ENCODE data around the gene SLC25A27.

SLC25A27 gene

GRCh38 chr6:46652603-46653438 is at the start of gene SLC25A27, which contains the start of gene CYP39A1:
TSS of gene SLC25A27 (plus strand) at chr6:46652975. CDS start at chr6:46653193, 218 bp downstream.
TSS of gene CYP39A1 (minus strand) at chr6:46652818. CDS start at chr6:46652582, 236 bp downstream.
- Histone ChIP-seq H2AFZ (ENCODE audit: low read length) (peak within 1 kb of the TSS; percentile 78), H3K36me3 (replicated peaks; ENCODE audit: insufficient read depth, low read length) (no peaks in the 10 kb centered on the region), H4K20me1 (ENCODE audit: insufficient read depth, low read length) (no peaks in the 10 kb centered on the region), H3K4me1 (ENCODE audit: low read length) (no peaks in the 10 kb centered on the region), H3K27me3 (replicated peaks; ENCODE audit: insufficient read depth, low read length) (no peaks in the 10 kb centered on the region), H3K79me2 (ENCODE audit: low read length) (no peaks in the 10 kb centered on the region), H3K9me3 (replicated peaks; ENCODE audit: insufficient read depth, low read length) (no peaks in the 10 kb centered on the region), H3F3A (ENCODE audit: insufficient read depth, low read length) (no peaks in the 10 kb centered on the region), H3K9me2 (replicated peaks; ENCODE audit: insufficient read depth, low read length) (no peaks in the 10 kb centered on the region), H3K9ac (ENCODE audit: low read length) (peak within 1 kb of the TSS; percentile 19; the same call in 1 of the 2 replicates), H3K4me2 (ENCODE audit: low read depth, low read length) (peak within 1 kb of the TSS; percentile 77), H3K27ac (ENCODE audit: low read length) (no peak within 1 kb of the TSS), H3K4me3 (ENCODE audit: low read length) (peak within 1 kb of the TSS; percentile 81)
- DNase-seq: peak; percentile 87
- TF ChIP-seq CTCF (IDR thresholded peaks at IDR 0.05; ENCODE audit: low read length): no peak
- TF ChIP-seq EZH2 (optimal IDR thresholded peaks at IDR 0.05; ENCODE audit: low read depth, low read length): no peak
- TF ChIP-seq EZH2phosphoT487 (IDR thresholded peaks at IDR 0.05; ENCODE audit: low read length): no peak

GRCh38 chr6:46605091-46605797 is 47.5 kb upstream of the SLC25A27 start:
- no peaks in the 10 kb centered on the region for H3K79me2 ChIP-seq (ENCODE audit: low read length)
- no peak overlapping the region for H2AFZ ChIP-seq (ENCODE audit: low read length)
- no peaks in the 10 kb centered on the region for H3K27me3 ChIP-seq (replicated peaks; ENCODE audit: insufficient read depth, low read length)
- H3K9me3 ChIP-seq (replicated peaks; ENCODE audit: insufficient read depth, low read length): no peaks in the 10 kb centered on the region
- no peak overlapping the region for H3K9ac ChIP-seq (ENCODE audit: low read length)
- TF ChIP-seq CTCF (IDR thresholded peaks at IDR 0.05; ENCODE audit: low read length) (no peak), EZH2phosphoT487 (IDR thresholded peaks at IDR 0.05; ENCODE audit: low read length) (no peak), EZH2 (optimal IDR thresholded peaks at IDR 0.05; ENCODE audit: low read depth, low read length) (no peak)
- DNase-seq: peak; percentile 84
- no peak overlapping the region for H3K4me2 ChIP-seq (ENCODE audit: low read depth, low read length)
- no peaks in the 10 kb centered on the region for H4K20me1 ChIP-seq (ENCODE audit: insufficient read depth, low read length)
- peaks cover 14% of the 10 kb centered on the region for H3K4me1 ChIP-seq (ENCODE audit: low read length)
- H3K9me2 ChIP-seq (replicated peaks; ENCODE audit: insufficient read depth, low read length): no peaks in the 10 kb centered on the region
- peaks cover 10% of the 10 kb centered on the region; the same call in 1 of the 2 replicates for H3F3A ChIP-seq (ENCODE audit: insufficient read depth, low read length)
- H3K27ac ChIP-seq (ENCODE audit: low read length): peak overlapping the region; percentile 17; the same call in 1 of the 2 replicates
- no peaks in the 10 kb centered on the region for H3K36me3 ChIP-seq (replicated peaks; ENCODE audit: insufficient read depth, low read length)
- no peak overlapping the region for H3K4me3 ChIP-seq (ENCODE audit: low read length)

- no peak for TF ChIP-seq EZH2 (optimal IDR thresholded peaks at IDR 0.05; ENCODE audit: low read depth, low read length)
- TF ChIP-seq EZH2phosphoT487 (IDR thresholded peaks at IDR 0.05; ENCODE audit: low read length): no peak
- no peak for TF ChIP-seq CTCF (IDR thresholded peaks at IDR 0.05; ENCODE audit: low read length)
- no peak for DNase-seq
Measured at GRCh38 chr6:46606338-46606737, 46.4 kb upstream of the SLC25A27 start.

More at GRCh38 chr6:46606338-46606737, 46.4 kb upstream of the SLC25A27 start:
- H3K9me3 ChIP-seq (replicated peaks; ENCODE audit: insufficient read depth, low read length): no peaks in the 10 kb centered on the region
- no peaks in the 10 kb centered on the region for H4K20me1 ChIP-seq (ENCODE audit: insufficient read depth, low read length)
- H3K9me2 ChIP-seq (replicated peaks; ENCODE audit: insufficient read depth, low read length): no peaks in the 10 kb centered on the region
- H2AFZ ChIP-seq (ENCODE audit: low read length): no peak overlapping the region
- H3K4me3 ChIP-seq (ENCODE audit: low read length): no peak overlapping the region
- no peak overlapping the region for H3K27ac ChIP-seq (ENCODE audit: low read length)
- peaks cover 14% of the 10 kb centered on the region for H3K4me1 ChIP-seq (ENCODE audit: low read length)
- H3K9ac ChIP-seq (ENCODE audit: low read length): no peak overlapping the region
- no peaks in the 10 kb centered on the region for H3K79me2 ChIP-seq (ENCODE audit: low read length)
- no peaks in the 10 kb centered on the region for H3K36me3 ChIP-seq (replicated peaks; ENCODE audit: insufficient read depth, low read length)
- peaks cover 10% of the 10 kb centered on the region; the same call in 1 of the 2 replicates for H3F3A ChIP-seq (ENCODE audit: insufficient read depth, low read length)
- no peaks in the 10 kb centered on the region for H3K27me3 ChIP-seq (replicated peaks; ENCODE audit: insufficient read depth, low read length)
- H3K4me2 ChIP-seq (ENCODE audit: low read depth, low read length): no peak overlapping the region

All from MM.1S (cell line).